ENCODE measurements around the gene CADPS2. TPM values are rescaled to one million over a fixed set of nuclear protein-coding genes. Genes with fewer than 3 reads are reported as not detected.

Gene CADPS2
- total RNA-seq, 2 donors from 2014 or later, result 16.4 to 32.5 TPM

DNA sequence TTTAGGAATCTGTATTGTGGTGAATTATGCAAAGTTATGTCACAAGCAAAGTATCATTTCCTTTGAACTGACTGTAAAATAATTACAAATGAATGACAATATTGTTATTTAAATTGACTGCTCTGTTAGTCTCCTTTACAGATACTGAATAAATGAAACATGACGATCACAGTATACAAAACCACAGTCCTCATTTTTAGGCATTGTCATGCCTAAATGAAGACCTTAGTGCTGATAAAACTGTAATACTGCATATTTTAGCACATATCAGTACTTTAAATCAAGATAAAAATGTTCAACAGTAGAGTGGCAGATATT, 542.0 kb downstream of the CADPS2 start:
- no peaks in the 10 kb centered on the region for H3K9me3 ChIP-seq

DNA sequence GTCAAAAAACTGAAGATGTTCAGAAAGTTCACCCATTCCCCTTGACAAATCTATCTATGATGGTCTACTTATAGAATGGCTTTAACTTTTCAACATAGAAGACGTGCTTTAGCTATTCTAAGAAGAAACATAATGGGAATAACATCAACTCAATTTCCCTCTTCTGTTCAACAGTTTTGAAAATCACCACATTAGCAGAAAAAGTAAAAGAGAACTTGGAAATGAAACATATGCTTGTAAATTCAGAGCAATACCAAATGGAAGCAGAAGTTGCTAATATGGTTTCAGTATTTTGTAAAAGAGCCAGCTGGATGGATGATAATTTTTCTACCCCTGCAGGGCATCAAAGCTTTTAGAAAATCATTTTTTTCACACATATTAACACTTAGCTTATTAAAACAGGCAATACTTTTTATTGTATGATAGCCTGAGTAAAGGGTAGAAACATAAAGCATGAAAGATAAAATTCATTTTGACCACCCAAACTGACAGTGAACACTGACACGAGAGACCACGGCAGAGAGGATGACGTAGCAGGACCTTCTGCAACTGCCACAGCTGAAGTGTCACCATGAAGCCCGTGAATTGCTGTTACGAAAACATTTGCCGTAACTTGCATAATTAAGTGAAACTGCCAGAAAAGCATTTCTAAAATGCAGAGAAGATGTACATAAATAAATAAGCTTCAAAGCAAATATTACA, 542.5 kb downstream of the CADPS2 start:
- Histone ChIP-seq H3K4me3 (no peak overlapping the region), H3K27ac (no peak overlapping the region), H3K36me3 (no peaks in the 10 kb centered on the region), H3K9me3 (no peaks in the 10 kb centered on the region), H3K27me3 (replicated peaks; ENCODE audit: insufficient read depth) (no peaks in the 10 kb centered on the region), H3K4me1 (ENCODE audit: control insufficient read depth in 1 of 2, low read depth in 2 of 2) (no peaks in the 10 kb centered on the region)
- no peak for ATAC-seq (ENCODE audit: insufficient number of reproducible peaks, low FRiP score, low read depth)
- TF ChIP-seq, protein P1, sequence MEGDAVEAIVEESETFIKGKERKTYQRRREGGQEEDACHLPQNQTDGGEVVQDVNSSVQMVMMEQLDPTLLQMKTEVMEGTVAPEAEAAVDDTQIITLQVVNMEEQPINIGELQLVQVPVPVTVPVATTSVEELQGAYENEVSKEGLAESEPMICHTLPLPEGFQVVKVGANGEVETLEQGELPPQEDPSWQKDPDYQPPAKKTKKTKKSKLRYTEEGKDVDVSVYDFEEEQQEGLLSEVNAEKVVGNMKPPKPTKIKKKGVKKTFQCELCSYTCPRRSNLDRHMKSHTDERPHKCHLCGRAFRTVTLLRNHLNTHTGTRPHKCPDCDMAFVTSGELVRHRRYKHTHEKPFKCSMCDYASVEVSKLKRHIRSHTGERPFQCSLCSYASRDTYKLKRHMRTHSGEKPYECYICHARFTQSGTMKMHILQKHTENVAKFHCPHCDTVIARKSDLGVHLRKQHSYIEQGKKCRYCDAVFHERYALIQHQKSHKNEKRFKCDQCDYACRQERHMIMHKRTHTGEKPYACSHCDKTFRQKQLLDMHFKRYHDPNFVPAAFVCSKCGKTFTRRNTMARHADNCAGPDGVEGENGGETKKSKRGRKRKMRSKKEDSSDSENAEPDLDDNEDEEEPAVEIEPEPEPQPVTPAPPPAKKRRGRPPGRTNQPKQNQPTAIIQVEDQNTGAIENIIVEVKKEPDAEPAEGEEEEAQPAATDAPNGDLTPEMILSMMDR (IDR thresholded peaks at IDR 0.05), result no peak
- no peak for DNase-seq (ENCODE audit: low spot score)

More for the DNA sequence above, 542.0 kb downstream of the CADPS2 start:
- Histone ChIP-seq H3K27me3 (replicated peaks; ENCODE audit: insufficient read depth) (no peaks in the 10 kb centered on the region), H3K36me3 (no peaks in the 10 kb centered on the region), H3K4me3 (no peak overlapping the region), H3K27ac (no peak overlapping the region), H3K4me1 (ENCODE audit: control insufficient read depth in 1 of 2, low read depth in 2 of 2) (no peaks in the 10 kb centered on the region)
- DNase-seq (ENCODE audit: low spot score), result no peak
- no peak for ATAC-seq (ENCODE audit: insufficient number of reproducible peaks, low FRiP score, low read depth)
- TF ChIP-seq, protein P1 (IDR thresholded peaks at IDR 0.05), result no peak

GRCh38 chr7:122340427-122340826, 545.8 kb downstream of the CADPS2 start:
- Histone ChIP-seq H3K27me3 (replicated peaks; ENCODE audit: insufficient read depth) (no peaks in the 10 kb centered on the region), H3K4me1 (ENCODE audit: control insufficient read depth in 1 of 2, low read depth in 2 of 2) (no peaks in the 10 kb centered on the region), H3K9me3 (no peaks in the 10 kb centered on the region), H3K4me3 (no peak overlapping the region), H3K27ac (no peak overlapping the region), H3K36me3 (no peaks in the 10 kb centered on the region)
- ATAC-seq (ENCODE audit: insufficient number of reproducible peaks, low FRiP score, low read depth) (no peak), DNase-seq (ENCODE audit: low spot score) (no peak)
- TF ChIP-seq, protein P1 (IDR thresholded peaks at IDR 0.05), result no peak

- Histone ChIP-seq H3K4me1 (ENCODE audit: control insufficient read depth in 1 of 2, low read depth in 2 of 2) (no peaks in the 10 kb centered on the region), H3K4me3 (no peak overlapping the region), H3K36me3 (no peaks in the 10 kb centered on the region), H3K9me3 (no peaks in the 10 kb centered on the region), H3K27me3 (replicated peaks; ENCODE audit: insufficient read depth) (no peaks in the 10 kb centered on the region), H3K27ac (no peak overlapping the region)
- no peak for ATAC-seq (ENCODE audit: insufficient number of reproducible peaks, low FRiP score, low read depth)
- TF ChIP-seq, protein P1 (IDR thresholded peaks at IDR 0.05), result no peak
- DNase-seq (ENCODE audit: low spot score), result no peak
Observed at GRCh38 chr7:122339145-122339904, 546.9 kb downstream of the CADPS2 start.

- H3K4me1 ChIP-seq (ENCODE audit: control insufficient read depth in 1 of 2, low read depth in 2 of 2), result no peaks in the 10 kb centered on the region
- no peaks in the 10 kb centered on the region for H3K9me3 ChIP-seq
- TF ChIP-seq, protein P1 (IDR thresholded peaks at IDR 0.05), result no peak
- ATAC-seq (ENCODE audit: insufficient number of reproducible peaks, low FRiP score, low read depth), result no peak
- no peak overlapping the region for H3K27ac ChIP-seq
- H3K4me3 ChIP-seq, result no peak overlapping the region
- no peaks in the 10 kb centered on the region for H3K36me3 ChIP-seq
- H3K27me3 ChIP-seq (replicated peaks; ENCODE audit: insufficient read depth), result no peaks in the 10 kb centered on the region
- no peak for DNase-seq (ENCODE audit: low spot score)
Observed at GRCh38 chr7:122337011-122337410, 549.2 kb downstream of the CADPS2 start.
